Activated CD8-positive, alpha-beta memory T cell treated with anti-CD3 and anti-CD28 coated beads, Interleukin-2, amount 50 U/mL, for 48 hours (primary cell): ENCODE data around the gene POP5.

ENCODE experiments used
- DNase-seq: peaks from one replicate; pipeline ENCODE4 v3.0.0-alpha.2; 2020

The POP5 gene

DNA sequence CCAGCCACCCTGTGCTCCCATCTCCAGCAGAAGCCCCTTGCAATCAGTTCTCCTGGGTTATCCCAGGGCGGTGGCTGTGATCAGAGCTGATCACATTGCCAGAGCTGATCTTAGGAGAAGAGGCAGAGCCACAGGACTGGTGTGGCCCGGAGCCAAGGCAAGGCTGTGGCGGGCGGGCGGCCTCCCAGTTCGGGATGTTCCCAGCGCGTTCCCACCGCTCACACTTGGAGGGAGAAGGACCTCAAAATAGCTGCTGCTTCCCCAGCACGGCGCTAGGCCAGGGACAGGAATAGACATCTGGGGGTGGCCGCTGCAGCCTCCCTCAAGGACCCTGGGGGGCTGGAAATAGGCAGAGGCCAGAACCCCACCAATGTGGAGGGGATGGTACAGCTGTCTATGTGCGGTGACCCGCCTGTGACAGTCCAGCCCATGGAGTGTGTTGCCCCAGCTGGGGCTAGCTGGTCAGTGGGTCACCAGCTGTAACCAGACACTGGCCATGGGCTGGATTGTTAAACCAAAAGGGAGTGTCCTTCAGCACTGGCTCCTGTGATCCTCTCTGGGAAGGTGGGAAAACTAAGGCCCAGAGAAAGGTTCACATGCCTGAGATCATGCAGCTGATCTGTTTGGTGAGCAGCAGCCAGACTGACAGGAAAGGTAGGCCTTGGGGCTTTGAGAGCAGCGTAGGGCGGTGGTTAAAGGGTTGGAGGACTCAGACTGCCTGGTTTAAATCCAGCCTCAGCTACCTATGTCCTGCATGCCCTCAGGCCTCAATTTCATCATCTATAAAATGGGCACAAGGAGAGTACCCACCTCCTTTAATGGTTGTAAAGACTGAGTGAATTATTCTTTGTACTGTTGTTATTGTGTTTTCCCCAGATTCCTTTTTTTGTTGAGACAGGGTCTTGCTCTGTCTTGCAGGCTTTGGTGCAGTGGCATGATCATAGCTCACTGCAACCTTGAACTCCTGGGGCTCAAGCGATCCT is 8.0 kb upstream of the POP5 start:
- DNase-seq, result no peak

DNA sequence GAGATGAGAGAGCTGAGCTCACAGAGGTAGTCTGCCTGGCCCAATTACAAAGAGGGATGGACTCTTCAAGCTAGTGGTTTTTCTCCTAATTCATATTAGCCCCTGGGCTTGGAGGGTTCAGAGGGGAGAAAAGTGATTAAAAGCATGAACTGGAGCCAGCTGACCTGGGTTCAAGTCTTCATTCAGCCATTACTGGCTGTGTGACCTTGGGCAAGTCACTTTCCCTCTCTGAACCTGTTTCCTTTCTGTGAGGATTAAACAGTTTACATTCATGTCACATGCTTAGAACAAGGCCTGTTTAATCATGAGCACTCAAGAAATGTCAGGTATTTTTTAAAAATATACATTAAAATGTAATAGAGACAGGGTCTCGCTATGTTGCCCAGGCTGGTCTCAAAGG is 7.2 kb upstream of the POP5 start:
- DNase-seq, result no peak

DNA sequence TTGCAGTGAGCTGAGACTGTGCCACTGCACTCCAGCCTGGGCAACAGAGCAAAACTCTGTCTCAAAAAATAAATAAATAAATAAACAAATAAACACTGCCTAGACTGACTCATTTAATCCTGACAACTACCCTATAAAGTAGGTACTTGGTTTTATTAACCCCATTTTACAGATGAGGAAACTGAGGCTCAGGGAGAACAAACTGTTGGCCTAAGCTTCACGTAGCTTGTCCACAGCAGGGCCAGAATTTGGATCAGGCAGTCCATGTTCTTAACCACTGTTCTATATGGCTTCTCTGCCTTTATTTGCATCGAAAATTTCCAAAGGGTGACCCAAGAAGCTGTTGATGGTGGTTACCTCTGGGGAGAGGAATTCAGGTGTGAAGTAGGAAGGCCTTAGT is 5.7 kb upstream of the POP5 start:
- no peak for DNase-seq

DNA sequence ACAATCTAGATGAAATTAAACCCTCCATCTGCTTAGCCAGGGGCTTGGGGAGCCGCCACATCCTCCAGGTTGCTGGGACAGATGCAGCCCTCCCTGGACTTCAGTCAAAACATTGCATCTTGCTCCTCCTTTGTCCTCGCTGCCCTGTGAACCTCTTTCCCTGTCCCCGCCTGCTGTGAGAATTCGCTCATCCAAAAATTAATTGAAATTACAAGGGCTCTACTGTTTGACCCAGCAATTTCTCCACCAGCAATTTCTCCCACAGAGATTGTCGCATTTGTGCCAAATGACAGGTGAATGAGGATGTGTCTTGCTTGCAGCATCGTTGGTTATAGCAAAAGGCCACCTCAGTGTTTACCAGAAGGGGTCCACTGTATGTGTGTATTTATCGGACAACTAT is 5.0 kb upstream of the POP5 start:
- DNase-seq, result no peak

DNA sequence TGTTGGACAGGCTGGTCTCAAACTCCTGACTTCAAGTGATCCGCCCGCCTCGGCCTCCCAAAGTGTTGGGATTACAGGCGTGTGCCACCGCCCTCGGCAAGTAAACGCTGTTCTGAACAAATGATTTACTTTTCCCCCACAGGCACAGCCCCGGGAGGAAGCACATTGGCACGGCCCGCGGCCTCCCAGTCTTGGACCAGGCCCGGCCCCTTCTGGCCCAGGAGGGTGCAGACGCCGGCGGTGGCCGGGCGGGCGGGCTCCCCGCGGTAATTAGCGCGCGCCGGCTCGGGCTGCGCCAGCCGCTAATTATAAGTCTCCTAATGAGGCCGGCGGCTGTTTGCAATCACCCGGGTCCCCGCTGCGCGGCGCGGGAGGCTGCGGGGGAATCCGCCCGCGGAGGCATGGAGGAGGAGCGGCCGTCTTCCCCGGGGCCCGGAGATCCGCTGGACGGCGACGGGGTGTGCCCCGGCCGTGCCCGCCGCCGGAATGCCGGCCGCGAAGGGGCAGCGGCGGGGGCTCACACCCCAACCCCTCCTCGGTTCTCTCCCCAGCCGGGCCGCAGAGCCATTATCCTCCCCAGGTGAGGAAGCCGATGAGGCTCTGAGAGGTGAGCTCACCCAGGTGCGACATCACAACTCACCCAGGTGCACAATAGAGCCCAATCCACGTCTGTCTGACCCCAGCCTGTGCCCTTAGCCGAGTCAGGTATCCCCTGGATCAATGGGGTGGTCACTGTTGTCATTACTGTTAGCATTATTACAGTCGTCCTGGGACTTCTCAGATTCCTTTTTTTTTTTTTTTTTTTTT is 3.3 kb upstream of the POP5 start:
- peak; percentile 74 for DNase-seq

DNA sequence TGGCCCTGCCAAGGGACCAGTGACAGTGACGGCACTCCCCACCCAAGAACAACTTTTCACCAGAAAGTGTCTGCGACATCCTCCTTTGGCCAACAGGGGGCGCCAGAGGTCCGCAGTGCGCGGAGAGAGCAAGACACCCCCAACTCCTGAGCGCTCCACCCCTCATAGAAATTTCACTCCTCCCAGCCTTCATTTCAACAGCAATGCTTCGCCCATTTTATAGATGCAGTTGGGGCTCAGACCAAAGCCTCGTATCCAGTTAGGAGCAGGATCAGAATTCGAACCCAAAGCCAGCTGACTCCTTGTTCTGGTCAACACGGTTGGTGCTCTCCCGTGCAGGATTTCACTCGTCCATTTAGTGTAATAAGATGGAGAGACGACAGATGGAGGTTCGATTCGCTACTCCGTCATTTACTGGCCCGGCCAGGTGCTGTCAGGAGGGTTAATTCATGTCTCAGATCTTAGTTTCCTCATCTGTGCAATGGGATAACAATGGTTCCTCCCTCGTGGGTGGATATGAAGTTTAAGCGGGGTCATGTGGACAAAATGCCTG is 2.4 kb upstream of the POP5 start:
- DNase-seq, result peak; percentile 98

DNA sequence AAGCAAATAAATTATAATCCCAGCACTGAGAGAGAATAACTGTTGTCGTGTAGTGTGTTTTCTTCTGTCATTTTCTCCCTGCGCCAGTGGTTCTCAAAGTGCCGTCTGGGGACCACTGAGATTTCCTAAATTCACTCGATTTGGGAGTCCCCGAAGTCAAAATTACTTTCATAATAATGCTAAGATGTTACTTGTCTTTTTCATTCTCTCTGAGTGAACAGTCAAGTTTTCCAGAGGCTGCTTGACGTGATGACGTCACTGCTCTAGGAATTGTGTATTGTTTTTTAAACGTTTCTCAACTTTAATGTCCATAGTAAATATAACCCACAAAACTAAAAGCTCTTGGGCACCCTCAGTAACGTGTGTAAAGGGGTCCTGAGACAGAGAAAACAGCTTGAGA is 796 bp upstream of the POP5 start:
- no peak for DNase-seq

DNA sequence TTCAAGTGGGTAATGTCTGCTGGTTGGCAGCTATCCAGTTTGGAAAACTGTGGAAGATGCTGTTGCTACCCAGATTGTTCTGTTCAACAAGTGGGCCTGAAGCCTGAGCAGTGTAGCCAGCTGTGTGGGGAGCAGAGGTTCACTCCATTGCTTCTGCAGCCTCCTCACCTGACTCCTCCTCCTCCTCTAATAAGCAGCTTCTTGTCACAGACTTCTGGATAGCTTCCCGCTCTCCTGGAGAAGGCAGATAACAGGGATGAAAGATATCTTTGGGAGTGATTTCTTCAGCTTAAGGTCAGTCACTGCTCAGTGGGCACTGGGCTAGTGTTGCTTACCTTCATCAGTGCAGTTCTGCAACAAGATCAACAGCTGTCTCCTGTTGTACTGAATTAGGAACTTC is 2.0 kb downstream of the POP5 start:
- no peak for DNase-seq

DNA sequence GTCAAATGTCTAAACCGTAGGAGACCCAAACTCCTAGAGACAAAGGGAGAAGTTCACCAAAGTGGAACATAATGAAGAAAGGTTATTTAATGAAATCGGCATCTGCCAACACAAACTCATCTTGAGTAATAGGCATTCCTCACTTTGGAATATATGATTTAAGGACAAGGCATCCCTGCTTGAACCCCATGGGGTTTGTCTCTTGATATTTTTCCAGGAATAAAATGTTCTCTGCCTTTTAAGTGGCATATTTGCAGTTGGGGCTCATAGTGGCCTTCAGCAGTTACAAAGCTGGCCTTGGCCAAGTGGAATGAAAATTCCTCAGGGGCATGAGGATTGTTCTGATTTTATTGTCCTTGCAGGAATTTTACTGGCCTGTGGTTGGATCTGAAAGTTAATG is 7.1 kb downstream of the POP5 start:
- no peak for DNase-seq

DNA sequence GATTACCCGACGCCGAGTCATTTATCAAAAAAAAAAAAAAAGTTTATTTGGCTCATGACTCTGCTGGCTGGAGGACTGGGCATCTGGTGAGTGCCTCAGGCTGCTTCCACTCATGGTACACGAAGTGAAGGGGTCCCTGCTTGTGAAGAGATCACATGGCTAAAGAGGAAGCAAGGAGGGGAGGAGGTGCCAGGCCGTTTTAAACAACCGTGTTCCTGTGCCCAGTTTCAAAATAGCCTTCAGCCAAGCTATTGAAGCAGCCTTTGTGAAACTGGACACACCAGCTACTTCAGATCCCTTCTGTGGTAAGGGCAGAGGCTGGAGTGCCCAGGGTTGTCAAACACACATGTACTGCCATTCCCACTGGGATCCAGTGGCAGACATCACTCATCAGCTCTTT is 7.6 kb downstream of the POP5 start:
- no peak for DNase-seq

DNA sequence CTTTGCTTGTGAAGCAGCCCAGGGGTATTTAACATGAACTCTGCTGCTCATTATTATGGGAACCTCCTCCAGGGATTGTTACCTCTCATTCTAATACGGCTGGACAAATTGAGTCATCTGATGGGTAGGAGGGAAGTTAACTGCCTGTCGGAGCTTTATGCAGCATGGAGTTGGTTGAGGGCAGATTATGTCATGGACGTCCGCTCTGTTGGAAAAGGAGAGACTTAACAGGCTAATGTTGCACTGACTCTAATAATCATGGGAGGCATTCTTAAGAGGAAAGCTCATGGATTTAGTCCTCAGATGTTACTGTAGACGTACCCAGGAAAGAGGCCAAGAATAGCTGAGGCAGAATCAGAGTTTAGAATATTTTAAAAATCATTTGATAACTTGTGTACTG is 9.9 kb downstream of the POP5 start:
- no peak for DNase-seq

DNA sequence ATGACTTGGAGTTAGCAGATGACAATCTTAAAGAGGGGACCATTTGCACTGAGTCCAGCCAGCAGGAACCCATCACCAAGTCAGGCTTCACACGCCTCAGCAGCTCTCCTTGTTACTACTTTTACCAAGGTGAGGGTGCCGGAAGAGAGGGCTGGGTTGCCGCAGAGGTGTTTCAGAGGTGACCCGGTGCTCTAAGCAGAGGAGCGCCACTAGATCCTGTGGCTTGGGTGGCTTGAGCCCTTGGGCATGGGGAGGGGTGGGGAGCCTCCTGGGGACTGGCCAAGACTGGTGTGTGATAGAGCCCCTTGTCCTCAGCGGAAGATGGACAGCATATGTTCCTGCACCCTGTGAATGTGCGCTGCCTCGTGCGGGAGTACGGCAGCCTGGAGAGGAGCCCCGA is 17.7 kb downstream of the POP5 start:
- no peak for DNase-seq

DNA sequence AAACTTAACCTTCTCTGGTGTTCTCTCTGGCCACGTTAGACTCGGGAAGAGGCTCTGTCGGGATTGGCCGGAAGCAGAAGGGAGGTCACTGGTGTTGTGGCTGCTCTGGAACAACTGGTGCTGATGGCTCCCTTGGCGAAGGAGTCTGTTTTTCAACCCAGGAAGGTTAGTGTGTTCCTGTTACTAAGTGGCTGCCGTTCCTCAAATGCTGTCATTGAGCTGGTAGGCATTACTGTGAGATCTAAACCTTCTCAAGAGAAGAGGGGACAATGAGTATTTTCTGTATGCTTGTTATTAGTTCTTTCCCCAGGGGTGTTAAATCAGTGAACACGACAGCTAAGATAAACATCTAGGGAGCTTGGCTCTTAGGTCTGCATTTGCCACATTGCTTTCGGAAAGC is 18.3 kb downstream of the POP5 start:
- DNase-seq, result no peak

DNA sequence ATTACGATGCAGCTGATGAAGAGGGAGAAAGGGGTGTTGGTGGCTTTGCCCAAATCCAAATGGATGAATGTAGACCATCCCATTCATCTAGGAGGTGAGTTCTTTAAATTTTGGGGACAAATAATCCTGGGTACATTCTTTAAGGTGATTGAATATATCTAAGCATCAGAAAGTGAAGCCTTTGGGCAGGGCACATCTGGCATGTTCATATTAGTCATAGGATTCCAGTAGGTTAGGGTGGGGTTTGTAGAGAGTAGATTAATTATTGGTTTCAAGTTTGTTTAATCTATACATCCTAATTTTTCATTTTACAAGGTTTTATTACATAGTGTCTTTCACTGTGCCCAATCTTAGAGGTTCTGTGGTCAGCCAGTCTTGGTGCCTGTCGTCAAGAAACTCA is 23.6 kb downstream of the POP5 start:
- DNase-seq, result no peak

DNA sequence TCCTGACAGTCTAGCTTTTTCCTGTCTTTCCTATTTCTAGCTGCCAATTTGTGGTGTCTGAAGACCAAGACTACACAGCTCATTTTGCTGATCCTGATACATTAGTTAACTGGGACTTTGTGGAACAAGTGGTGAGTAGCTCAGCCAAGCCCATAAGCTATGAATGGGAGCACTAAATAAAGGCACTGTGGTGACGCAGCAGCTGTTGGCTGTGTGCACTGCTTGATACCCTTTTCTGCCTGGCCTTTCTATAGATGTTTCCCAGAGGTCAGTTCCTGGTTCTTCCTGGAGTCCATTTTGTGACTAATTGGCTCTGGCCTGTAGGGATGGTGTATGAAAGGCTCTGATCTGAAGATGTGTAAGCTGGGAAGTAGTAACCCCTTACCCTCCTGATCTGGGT is 26.5 kb downstream of the POP5 start:
- DNase-seq, result no peak

DNA sequence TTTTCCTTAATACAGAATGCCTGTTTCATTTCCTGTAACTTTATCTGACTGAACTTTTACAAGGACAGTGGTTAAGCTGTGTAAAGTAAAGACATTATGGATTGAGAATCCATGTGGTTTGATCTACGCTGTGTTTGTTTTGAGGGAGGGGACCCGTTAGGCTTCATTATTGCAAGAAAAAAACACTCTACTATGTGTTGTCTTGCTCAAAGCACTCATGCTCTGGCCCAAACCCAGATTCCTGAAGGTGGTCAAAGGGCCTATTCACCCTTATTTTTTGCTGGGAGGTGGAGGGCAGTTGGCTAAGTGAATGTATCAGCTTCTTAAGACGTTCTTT is 35.2 kb downstream of the POP5 start:
- no peak for DNase-seq

DNA sequence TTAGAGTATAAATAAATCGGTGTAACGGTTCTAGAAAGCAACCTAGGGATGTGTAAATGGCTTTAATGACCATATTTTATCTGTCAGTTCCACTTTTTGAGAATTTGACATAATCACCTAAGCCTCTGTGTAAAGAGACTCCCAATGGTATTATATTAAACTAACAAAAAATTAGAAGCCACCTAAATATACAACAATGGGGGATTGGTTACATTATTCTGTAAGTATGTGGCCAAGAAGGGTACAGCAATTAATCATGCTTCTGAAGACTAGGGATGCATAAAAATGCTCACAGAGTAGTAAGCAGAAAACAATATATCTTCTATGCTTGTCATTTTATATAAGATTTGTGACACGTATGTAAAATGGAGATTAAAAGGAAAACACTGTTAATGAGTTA is 36.5 kb downstream of the POP5 start:
- no peak for DNase-seq

DNA sequence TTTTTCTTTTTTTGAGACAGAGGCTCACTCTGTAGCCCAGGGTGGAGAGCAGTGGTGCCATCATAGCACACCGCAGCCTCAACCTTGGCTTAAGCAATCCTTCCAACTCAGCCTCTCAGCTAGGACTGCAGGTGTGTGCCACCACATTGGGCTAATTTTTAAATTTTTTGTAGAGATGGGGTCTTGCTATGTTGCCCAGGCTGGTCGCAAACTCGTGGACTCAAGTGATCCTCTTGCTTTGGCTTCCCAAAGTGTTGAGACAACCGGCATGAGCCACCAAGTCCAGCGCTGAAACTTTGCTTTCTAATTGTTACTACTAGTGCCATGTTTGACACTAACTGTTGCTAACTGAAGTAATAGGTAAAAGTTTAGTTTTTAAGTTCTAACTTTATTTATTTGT is 39.0 kb downstream of the POP5 start:
- DNase-seq, result no peak

DNA sequence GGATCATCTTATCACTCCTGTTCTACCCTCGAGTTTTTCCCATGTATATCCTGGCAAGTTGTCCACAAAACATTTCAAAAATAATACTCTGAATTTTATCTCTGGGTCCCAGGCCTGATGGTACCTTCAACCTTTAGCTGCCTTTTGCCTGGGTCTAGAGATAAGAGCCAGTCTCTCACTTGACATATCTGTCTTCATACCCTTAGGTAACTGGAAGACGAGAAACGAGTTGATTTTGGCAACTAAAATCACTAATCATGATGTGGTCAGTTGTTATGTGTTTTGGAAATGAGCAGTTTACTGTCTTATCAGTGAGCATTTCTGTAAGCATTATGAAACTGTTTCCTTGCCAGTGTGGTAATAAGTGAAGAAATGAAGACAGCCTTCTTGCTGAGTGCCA is 40.8 kb downstream of the POP5 start:
- no peak for DNase-seq

DNA sequence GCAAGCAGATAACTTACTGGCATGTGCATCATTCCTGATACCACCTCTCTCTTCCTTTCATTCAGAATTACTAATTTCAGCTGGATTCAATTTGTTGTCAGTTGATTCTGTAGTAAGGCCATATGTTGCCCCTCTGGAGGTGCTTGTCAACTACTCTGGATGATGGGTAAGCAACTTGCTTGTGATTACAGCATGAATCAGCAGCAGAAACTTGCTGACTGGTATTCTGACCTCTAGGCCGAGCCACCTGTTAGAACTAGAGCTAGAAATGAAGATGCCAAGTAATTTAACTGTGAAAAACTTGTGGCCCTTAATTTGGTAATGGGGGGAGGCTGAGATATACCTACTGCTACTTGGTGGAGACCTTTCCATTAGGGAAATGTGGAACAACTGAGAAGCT is 41.9 kb downstream of the POP5 start:
- no peak for DNase-seq

DNA sequence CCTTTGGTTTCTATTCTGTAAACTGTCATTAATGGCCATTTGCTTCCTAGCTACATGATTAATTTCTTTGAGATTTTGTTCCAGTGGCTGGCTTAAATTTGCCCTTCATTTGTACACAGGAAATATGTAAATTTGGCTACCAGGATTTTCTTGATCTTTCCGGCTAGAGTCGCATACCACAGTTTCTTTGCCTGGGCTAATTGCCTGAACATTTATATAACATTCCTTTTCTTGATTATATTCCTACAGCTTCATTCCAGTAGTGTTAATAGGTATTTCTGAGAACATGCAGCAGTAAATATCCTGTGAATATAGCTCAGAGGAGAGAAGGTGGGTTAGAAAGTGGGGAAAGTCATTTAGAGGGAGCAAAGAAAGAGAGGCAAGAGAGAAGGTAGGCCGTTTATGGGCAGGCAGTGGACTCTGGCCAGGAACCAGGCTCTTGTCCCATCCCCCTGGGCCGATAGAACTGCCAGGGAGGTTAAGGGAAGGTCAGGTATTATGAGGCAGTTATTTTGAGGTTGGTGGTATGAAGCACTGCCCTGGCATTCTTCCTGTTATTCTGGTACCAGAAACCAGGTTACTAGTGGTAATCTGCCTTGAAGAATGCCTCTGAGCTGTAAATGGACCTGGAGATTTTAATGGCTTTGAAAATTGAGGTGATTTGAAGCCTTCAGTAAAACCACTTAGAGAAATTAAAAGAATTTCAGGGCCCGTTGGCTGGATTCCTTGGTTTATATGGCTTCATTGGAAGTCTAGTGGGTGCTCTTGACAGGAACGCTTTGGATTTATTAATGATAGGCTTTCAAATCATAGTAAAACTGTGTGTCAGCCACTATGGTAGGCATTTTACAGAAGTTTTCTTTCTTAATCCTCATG is 42.7 kb downstream of the POP5 start:
- DNase-seq, result no peak

DNA sequence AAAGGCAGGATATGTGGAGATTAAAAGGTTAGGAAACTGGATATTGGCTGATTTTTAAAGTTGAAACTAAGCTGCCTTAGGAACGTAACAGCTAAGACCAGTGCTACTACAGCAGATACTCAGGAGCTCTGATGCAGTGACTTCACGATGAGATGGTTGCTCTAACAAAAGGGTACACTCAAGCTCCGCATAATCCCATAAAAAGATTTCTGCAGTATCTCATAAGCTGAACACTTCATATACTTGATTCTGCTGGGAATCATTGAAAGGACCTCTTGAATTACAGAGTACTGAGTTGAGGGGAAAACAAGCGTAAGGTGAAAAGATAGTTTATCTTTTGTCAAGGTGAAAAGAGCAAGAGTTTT is 43.4 kb downstream of the POP5 start:
- no peak for DNase-seq
